Esophagus muscularis mucosa (tissue), 4 donors: ENCODE data around the gene CDH5. TPM values are rescaled to one million over a fixed set of nuclear protein-coding genes. Genes with fewer than 3 reads are reported as not detected.
"Not testable (repeated sequence)": the region's sequence is repeated elsewhere in the genome, so short reads cannot be mapped to it uniquely, and the experiment has no call there.

Source experiments
- DNase-seq: peaks from one replicate; pipeline ENCODE4 v3.0.0-alpha.2; 2017; ENCODE audit errors: extremely low spot score
- H3K27ac ChIP-seq, 4 donors: fragments of 200-600 bp; sonication (generic); replicated peaks in 1 of 4; 1 replicate in 3 of 4; 2 replicates in 1 of 4; pipeline ENCODE4 v1.5.1; 2016 to 2019; ENCODE audit warnings: mild to moderate bottlenecking in 1 of 4
- H3K27me3 ChIP-seq, 4 donors: fragments of 200-600 bp; sonication (generic); one replicate each; pipeline versions ENCODE4 v1.5.1 to v1.6.0; 2016 to 2019
- H3K36me3 ChIP-seq, 4 donors: fragments of 200-600 bp; sonication (generic); one replicate each; pipeline ENCODE4 v1.5.1; 2016 to 2019
- H3K4me1 ChIP-seq, 4 donors: fragments of 200-600 bp; sonication (generic); one replicate each; pipeline ENCODE4 v1.5.1; 2016 to 2019
- H3K4me3 ChIP-seq, 4 donors: fragments of 200-600 bp; sonication (generic); 1 replicate in 2 of 4; 2 replicates in 2 of 4; pipeline ENCODE4 v1.5.1; 2016 to 2019; ENCODE audit warnings: mild to moderate bottlenecking in 4 of 4, moderate library complexity in 1 of 4
- H3K9me3 ChIP-seq, 4 donors: fragments of 200-600 bp; sonication (generic); 1 replicate in 3 of 4; 2 replicates in 1 of 4; pipeline ENCODE4 v1.5.1; 2016 to 2019
- EP300 ChIP-seq: sonication (generic); formaldehyde crosslinking; IDR thresholded peaks from one replicate; pipeline ENCODE4 v1.6.1; 2017; ENCODE audit warnings: antibody characterized with exemption
- POLR2A ChIP-seq: fragments of 450-650 bp; IDR thresholded peaks from one replicate; pipeline ENCODE4 v1.6.1; 2017; ENCODE audit warnings: antibody characterized with exemption, moderate library complexity, mild to moderate bottlenecking, low read depth
- POLR2AphosphoS5 ChIP-seq, 2 donors: sonication (generic); formaldehyde crosslinking; IDR thresholded peaks; one replicate each; pipeline ENCODE4 v1.6.1; 2017; ENCODE audit warnings: antibody characterized with exemption in 2 of 2
- WGBS: methylation state at CpG from one replicate; pipeline ENCODE4 v1.1.5; 2018; 5-methylcytosine and 5-hydroxymethylcytosine counted together
- intact Hi-C: fragments of 100-400 bp; cut with DNase I; formaldehyde crosslinking; loops from one replicate; pipeline ENCODE4 v1.15.1; 2023
- total RNA-seq, 4 donors: library from RNA; depleted of rRNA; stranded (reverse); fragments of >200 nt; gene quantifications; one replicate each; pipeline versions ENCODE4 v1.1.0 to v1.2.1, GENCODE V29; 2016
- TF ChIP-seq, protein P1 (sequence below), 3 experiments: fragments of 200-600 bp in 2 of 3; fragments of 450-650 bp in 1 of 3; sonication (generic) in 2 of 3; IDR thresholded peaks; one replicate each; pipeline ENCODE4 v1.5.1; 2017 to 2019; ENCODE audit warnings: antibody characterized with exemption in 3 of 3, mild to moderate bottlenecking in 2 of 3, moderate library complexity in 1 of 3

Gene CDH5
- total RNA-seq, 4 donors from 2014 or later = 19.5 to 63.1 (median 50.6) TPM

GRCh38 chr16:66443269-66443652 is 76.8 kb downstream of the CDH5 start:
- no peaks in the 10 kb centered on the region for H3K4me1 ChIP-seq
- no peak for DNase-seq
- peaks cover 0 to 26% (median 0%) of the 10 kb centered on the region in 4 donors for H3K27me3 ChIP-seq
- H3K4me3 ChIP-seq = no peak overlapping the region
- no peak overlapping the region for H3K27ac ChIP-seq
- no peak for TF ChIP-seq POLR2AphosphoS5 (IDR thresholded peaks at IDR 0.05)
- 97% methylated on average over 3 of the region's 3 CpGs for WGBS
- H3K36me3 ChIP-seq = no peaks in the 10 kb centered on the region
- intact Hi-C loops = no loop called here
- no peaks in the 10 kb centered on the region for H3K9me3 ChIP-seq

- H3K27me3 ChIP-seq = peaks cover 0 to 26% (median 0%) of the 10 kb centered on the region in 4 donors
- no peaks in the 10 kb centered on the region for H3K4me1 ChIP-seq
- no peak for TF ChIP-seq EP300
- TF ChIP-seq POLR2A = no peak
- no peak for TF ChIP-seq POLR2AphosphoS5 (IDR thresholded peaks at IDR 0.05)
- TF ChIP-seq, protein P1, sequence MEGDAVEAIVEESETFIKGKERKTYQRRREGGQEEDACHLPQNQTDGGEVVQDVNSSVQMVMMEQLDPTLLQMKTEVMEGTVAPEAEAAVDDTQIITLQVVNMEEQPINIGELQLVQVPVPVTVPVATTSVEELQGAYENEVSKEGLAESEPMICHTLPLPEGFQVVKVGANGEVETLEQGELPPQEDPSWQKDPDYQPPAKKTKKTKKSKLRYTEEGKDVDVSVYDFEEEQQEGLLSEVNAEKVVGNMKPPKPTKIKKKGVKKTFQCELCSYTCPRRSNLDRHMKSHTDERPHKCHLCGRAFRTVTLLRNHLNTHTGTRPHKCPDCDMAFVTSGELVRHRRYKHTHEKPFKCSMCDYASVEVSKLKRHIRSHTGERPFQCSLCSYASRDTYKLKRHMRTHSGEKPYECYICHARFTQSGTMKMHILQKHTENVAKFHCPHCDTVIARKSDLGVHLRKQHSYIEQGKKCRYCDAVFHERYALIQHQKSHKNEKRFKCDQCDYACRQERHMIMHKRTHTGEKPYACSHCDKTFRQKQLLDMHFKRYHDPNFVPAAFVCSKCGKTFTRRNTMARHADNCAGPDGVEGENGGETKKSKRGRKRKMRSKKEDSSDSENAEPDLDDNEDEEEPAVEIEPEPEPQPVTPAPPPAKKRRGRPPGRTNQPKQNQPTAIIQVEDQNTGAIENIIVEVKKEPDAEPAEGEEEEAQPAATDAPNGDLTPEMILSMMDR (IDR thresholded peaks at IDR 0.05) = no peak
- no peak overlapping the region for H3K27ac ChIP-seq
- H3K4me3 ChIP-seq = no peak overlapping the region
- no peaks in the 10 kb centered on the region for H3K36me3 ChIP-seq
- no peaks in the 10 kb centered on the region for H3K9me3 ChIP-seq
- no peak for DNase-seq
- intact Hi-C loops = no loop called here
- 78% methylated on average over 3 of the region's 3 CpGs for WGBS
Observed at GRCh38 chr16:66444049-66444481, 77.6 kb downstream of the CDH5 start.

DNA sequence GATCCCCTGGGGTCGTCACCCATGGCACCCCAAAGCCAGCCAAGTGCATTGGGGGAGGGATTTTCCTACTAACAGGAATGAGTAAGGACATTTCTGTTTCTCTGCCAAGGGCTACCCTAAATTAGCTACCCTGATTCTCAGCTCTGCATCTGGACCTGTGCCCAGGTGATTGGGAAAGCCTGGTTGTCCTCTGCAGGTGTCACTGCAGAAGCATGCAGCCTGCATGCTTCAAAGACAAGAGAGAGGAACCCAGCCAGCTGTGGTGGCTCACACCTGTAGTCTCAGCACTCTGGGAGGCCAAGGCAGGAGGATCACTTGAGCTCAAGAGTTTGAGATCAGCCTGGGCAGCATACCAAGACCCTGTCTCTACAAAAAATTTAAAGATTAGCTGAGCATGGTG is 80.2 kb downstream of the CDH5 start:
- Histone ChIP-seq H3K27ac (no peak overlapping the region), H3K36me3 (no peaks in the 10 kb centered on the region), H3K4me3 (no peak overlapping the region), H3K4me1 (no peaks in the 10 kb centered on the region), H3K27me3 (peaks cover 0 to 20% (median 0%) of the 10 kb centered on the region in 4 donors), H3K9me3 (no peaks in the 10 kb centered on the region)
- no peak for DNase-seq
- TF ChIP-seq POLR2AphosphoS5 (IDR thresholded peaks at IDR 0.05) (no peak), POLR2A (no peak), EP300 (no peak)
- TF ChIP-seq, protein P1 (IDR thresholded peaks at IDR 0.05) = no peak
- intact Hi-C loops = no loop called here
- WGBS = 100% methylated on average over 1 of the region's 1 CpG

- H3K4me1 ChIP-seq = no peaks in the 10 kb centered on the region
- no peak for DNase-seq
- H3K27ac ChIP-seq = no peak overlapping the region
- peaks cover 0 to 13% (median 0%) of the 10 kb centered on the region in 4 donors for H3K27me3 ChIP-seq
- intact Hi-C loops = no loop called here
- no peak overlapping the region for H3K4me3 ChIP-seq
- no peaks in the 10 kb centered on the region for H3K9me3 ChIP-seq
- no peaks in the 10 kb centered on the region for H3K36me3 ChIP-seq
- TF ChIP-seq EP300 (no peak), POLR2A (no peak), POLR2AphosphoS5 (IDR thresholded peaks at IDR 0.05) (no peak)
- TF ChIP-seq, protein P1 (IDR thresholded peaks at IDR 0.05) = no peak
Observed at GRCh38 chr16:66447491-66447890, 81.0 kb downstream of the CDH5 start.

DNA sequence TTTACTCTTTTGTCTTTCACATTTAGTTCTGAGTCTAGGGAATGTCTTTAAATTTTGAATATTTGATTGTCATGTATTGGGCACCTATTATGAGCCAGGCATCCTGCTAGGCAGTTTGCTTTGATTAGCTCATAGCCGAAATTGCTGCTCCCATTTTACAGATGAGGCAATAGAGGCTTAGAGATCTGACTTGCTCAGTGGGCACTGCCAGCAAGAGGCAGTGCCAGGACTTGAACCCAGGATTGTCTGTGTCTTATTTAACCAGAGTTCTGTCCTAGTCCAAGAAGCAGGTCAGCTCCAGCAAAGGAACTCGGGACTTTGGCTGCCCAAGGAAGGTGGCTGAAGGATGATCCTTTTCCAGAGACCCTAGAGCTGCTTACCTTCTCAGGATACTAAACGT is 85.1 kb downstream of the CDH5 start:
- Histone ChIP-seq H3K27me3 (no peaks in the 10 kb centered on the region), H3K36me3 (no peaks in the 10 kb centered on the region), H3K27ac (no peak overlapping the region), H3K9me3 (no peaks in the 10 kb centered on the region), H3K4me3 (no peak overlapping the region), H3K4me1 (no peaks in the 10 kb centered on the region)
- WGBS = 93% methylated on average over 3 of the region's 3 CpGs
- intact Hi-C loops = no loop called here
- no peak for TF ChIP-seq POLR2A
- TF ChIP-seq, protein P1 (IDR thresholded peaks at IDR 0.05) = no peak
- no peak for TF ChIP-seq EP300
- no peak for TF ChIP-seq POLR2AphosphoS5 (IDR thresholded peaks at IDR 0.05)
- no peak for DNase-seq

DNA sequence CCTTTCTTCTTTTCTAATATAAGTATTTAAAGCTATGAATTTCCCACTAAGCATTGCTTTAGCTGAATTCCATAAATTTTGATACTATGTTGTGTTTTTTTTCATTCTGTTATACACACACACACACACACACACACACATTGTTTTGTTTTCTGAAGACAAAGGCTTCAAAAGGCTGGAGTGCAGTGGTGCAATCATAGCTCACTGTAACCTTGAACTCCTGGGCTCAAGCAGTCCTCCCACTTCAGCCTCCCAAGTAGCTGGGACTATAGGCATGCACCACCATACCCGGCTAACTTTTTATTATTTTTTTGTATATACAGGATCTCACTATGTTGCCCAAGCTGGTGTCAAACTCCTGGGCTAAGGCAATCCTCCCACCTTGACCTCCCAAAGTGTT is 86.7 kb downstream of the CDH5 start:
- H3K36me3 ChIP-seq, H3K27me3 ChIP-seq, intact Hi-C loops, H3K9me3 ChIP-seq, H3K4me1 ChIP-seq, H3K4me3 ChIP-seq, H3K27ac ChIP-seq, DNase-seq: not testable (repeated sequence)
- 94% methylated on average over 1 of the region's 1 CpG for WGBS
